GM19467 (cell line): ENCODE measurements around the gene FBLIM1.

Experiments
- ATAC-seq: cut with Tn5 transposase; IDR thresholded peaks from one replicate; pipeline ENCODE4 v1.9.1; 2021; ENCODE audit warnings: mild to moderate bottlenecking, moderate library complexity; ENCODE audit not compliant: unreplicated experiment

FBLIM1 gene

DNA sequence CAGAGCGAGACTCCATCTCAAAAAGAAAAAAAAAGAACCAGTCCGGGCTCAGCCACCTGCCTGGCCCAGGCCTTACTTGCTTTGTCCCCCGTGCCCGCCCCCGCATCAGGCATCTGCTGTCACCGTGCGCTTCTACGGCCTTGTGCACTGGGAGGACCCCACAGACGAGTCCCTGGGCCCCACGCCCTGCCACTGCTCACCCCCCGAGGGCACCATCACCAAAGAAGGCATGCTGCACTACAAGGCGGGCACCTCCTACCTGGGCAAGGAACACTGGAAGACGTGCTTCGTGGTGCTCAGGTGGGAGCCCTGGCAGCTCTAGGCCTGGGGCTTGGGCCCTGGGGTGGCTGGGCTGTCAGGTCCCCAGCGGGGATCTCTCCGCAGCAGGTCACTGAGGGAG, 28.2 kb upstream of the FBLIM1 start:
- ATAC-seq: no peak

DNA sequence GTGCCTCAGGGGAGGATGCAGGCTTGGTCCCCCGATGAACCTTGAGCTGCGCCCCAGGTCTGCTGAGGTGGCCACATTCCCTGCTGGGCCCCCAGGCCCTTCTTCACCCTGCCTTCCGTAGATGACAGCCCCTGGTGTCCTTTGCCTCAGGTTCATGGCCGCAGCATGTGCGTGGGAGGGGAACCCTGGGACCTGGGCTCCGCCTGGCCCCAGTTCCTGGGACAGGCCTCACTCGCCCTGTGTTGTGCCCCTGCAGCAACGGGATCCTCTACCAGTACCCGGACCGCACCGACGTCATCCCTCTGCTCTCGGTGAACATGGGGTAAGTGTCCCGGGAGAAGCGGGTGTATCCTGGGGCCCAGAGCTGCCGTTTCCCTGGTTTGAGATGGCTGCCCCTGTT, 27.7 kb upstream of the FBLIM1 start:
- no peak for ATAC-seq

DNA sequence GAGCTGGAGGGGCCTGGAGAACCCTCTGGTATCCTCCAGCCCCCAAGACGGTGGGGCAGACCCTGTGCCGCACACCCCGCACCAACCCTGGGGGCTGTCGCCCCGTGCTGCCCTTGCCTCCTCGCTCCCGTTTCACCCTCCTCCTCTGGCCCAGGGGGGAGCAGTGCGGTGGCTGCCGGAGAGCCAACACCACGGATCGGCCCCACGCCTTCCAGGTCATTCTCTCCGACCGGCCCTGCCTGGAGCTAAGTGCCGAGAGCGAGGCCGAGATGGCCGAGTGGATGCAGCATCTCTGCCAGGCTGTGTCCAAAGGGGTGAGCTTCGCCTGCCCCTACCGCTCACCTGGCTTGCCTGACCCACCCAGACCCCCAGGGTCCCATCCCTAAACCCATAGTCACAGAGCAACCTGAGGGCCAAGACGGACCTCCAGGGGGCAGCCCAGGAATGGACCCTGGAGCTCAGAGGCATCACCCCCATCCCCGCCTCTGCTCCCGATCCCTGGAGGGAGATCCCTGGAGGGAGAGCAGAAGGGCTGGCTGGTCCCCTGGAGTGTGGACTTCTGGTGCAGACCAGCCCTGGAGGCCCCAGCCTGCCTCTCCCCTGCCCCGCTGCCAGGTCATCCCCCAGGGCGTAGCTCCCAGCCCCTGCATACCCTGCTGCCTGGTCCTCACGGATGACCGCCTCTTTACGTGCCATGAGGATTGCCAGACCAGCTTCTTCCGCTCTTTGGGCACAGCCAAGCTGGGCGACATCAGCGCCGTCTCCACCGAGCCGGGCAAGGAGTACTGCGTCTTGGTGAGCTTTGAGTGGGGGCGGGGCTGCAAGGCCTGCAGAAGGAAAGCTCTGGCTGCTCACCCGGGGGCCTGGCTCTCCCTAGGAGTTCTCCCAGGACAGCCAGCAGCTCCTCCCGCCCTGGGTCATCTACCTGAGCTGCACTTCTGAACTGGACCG, 26.6 kb upstream of the FBLIM1 start:
- ATAC-seq: no peak

DNA sequence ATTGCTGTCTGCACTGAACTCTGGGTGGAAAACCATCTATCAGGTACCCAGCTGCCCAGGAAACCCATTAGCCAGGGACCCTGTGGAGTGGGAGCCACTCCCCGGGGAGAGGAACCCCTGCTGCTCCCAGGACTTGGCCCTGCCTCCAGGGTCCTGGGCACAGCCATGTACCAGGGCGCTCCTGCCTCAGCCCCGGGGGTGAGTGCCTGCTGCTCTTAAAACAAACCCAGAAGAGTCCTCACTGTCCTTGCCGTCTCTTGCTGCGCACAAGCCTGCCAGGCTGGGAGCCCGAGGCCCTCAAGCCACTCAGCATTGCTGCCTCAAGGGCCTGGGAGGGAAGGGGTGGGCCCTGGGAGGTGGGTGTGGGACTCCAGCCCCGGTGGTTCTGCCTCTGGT, 25.9 kb upstream of the FBLIM1 start:
- no peak for ATAC-seq

DNA sequence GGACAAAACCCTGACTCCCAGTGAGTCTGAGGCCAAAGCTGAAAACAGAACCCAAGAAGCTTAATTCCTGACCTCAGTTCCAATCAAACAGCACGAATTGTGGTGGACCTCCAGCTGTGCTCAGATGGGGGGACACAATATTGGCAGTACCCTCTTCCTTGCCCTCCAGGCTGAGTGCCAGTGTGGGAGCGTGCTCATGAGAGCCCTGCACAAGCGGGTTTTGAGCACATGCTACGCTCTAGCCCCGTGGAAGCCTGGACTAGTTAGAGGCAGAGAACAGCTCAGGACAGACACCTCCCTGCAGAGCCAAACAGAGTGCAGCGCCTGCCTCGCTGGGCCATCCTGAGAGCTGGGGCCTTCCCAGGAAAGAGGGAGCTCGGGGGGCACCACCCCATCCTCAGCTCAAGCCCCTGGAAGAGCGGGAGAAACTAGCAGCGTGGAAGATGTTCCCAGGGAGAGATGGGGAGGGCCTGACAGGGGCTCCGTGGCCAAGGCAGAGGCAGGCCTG, 25.3 kb upstream of the FBLIM1 start:
- no peak for ATAC-seq

DNA sequence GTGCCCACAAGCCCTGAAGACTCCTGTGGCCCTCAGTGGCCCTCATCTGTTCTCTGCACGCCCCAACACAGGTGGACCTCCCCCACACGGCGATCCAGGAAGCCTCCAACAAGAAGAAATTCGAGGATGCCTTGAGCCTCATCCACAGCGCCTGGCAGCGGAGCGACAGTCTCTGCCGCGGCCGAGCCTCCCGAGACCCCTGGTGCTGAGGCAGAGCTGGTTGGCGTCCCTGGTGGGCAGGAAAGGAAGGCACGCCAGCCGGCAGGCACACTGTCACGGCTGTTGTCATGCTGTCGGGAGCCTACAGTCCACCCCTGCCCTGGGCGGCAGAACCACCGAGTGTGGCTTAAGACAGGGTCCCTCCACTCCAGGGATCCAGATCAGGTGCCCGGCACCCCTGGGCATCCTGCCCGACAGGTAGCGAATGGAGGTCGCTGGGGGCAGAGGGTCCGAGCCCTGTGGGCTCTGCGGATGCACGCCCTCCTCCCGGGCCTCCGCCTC, 24.8 kb upstream of the FBLIM1 start:
- no peak for ATAC-seq

DNA sequence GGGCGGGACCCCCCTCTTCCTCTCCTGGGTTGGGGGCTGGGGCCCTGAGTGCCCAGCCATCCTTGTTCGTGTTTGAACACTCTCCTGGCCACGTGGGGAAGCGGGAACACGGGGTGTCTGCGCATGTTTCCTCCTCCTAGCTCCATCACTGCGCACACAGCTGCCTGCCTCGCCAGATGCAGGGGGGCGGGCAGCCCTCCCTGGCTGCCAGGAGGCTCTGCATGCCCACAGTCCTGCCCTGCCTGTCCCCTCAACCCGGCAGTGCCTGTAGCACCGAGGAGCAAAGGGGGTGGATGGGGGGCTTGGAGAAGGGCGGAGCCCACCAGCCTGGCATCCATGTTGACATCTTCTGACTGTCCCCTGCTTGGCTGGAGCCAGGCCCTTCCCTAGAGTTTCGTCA, 24.3 kb upstream of the FBLIM1 start:
- ATAC-seq: no peak

DNA sequence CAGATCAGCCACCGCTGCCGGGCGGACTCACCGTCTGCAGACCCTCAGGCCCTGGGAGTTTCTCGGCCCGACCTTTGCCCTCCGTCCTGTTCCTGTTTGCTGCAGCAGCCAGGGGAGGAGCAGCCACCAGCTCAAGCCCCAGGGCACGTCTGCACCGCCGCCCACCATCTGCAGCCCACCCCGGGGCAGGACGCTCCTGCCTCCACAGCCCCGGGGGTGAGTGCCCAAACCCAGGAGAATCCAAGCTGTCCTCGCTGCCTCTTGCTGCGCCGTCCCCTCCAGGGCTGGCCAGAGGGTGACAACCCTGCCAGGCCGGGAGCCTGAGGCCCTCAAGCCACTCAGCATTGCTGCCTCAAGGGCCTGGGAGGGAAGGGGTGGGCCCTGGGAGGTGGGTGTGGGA, 23.7 kb upstream of the FBLIM1 start:
- ATAC-seq: no peak

DNA sequence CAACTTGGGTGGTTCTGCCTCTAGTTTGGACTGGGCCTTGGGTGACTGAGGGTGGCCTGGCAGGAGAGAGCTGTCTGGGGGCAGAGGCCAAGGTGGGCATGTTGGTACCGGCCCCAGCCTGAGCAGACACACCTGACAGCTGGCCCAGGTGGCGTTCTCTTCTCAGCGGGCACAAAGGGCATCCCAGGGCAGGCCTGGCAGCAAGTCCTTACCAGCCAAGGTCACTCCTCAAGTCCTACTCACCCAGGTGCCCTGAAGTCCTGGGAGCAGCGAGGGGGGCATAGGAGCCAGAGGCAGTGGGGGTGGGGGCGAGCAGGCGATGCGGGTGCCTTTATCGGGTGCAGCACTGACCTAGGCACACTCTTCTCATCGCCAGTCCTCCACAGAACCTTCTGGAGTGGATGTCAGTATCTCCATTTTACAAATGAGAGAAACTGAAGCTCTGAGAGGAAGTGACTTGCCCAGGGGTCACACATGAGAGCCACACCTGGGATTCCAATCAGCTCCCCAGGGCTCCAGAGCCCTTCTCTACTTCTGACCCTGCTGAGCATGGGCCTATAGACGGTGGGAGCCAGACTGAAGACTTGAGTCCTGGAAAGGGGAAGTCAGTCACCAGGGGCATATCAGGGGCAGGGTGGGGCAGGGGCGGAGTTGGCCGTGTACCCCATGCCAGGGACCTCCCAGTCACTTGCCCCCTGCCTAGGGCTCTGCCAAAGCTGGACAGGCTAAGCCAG, 23.1 kb upstream of the FBLIM1 start:
- ATAC-seq: no peak

DNA sequence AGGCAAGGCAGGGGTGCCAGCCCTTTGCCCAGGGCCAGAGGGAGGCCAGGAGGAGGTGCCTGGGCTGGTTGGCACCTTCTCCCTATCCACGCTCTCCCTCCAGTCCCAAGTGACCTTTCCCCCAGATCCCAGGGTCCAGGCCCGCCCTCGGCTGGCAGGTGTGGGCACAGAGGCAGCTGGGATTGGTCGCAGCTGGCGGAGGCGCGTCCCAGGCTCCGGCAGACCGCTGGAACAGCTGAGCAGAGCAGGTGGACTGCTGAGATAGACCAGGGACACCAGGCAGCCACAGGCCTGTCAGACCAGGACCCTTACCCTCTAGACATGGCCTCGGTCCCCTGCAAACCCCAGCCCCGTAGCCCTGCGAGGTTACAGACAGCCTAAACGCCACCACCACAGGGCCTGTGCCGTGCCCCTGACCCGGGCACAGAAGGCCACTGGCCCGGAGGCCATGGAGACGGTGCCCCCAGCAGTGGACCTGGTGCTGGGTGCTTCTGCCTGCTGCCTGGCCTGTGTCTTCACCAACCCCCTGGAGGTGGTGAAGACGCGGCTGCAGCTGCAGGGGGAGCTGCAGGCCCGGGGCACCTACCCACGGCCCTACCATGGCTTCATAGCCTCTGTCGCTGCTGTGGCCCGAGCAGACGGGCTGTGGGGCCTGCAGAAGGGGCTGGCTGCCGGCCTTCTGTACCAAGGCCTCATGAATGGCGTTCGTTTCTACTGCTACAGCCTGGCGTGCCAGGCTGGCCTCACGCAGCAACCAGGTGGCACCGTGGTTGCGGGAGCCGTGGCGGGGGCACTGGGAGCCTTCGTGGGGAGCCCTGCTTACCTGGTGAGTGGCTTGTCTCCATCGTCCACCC, 22.3 kb upstream of the FBLIM1 start, which contains the start of gene SLC25A34:
SLC25A34 (plus strand) TSS at position 221 of the 854 bp plus-strand sequence; CDS start at position 449, 228 bp downstream.
- no peak for ATAC-seq

DNA sequence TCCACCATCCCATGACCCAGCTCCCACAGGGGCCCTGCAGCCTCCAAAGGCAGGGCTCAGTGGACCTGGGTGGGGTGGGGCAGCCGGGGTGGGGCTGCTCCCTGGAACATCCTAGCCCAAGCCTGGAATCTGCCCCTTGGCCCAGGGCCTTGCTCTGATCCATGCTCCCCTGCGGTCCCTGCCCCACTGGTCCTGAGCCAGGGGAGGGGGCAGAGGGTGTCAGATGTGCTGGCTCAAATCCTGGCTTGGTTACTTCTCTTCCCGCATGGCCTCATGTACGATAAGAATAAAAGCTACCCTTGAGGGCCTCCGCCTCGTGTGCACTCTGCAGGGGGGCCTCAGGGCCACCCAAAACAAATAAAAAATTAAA, 21.7 kb upstream of the FBLIM1 start:
- ATAC-seq: no peak

DNA sequence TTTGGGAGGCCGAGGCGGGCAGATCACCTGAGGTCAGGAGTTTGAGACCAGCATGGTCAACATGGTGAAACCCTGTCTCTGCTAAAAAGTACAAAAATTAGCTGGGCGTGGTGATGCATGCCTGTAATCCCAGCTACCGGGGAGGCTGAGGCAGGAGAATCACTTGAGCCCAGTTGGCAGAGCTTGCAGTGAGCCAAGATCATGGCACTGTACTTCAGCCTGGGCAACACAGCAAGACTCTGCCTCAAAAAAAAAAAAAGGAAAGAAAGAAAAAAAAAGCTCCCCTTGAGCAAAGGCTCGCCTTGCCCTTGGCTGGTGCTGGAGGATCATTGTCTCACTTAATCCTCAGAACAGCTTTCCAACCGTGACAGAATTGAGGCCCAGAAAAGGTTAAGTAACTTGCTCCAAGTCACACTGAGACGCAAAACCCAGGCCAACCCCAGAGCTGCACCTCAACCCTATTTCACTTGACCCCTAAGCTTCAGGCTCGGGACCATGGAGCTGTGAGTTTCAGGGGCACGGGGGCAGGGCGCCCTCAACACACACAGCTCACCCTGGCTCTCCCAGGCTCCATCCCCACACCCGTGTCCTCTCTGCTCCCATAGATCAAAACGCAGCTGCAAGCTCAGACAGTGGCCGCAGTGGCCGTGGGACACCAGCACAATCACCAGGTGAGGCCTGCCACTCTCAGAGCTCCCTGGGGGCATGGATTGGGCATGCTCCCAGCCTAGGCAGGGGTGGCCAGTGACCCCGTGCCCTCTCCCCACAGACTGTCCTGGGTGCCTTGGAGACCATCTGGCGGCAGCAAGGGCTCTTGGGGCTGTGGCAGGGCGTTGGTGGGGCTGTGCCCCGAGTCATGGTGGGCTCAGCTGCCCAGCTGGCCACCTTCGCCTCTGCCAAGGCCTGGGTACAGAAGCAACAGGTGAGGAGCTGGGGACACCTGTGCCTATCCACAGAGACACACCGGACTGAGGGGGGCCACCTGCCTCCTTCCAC, 21.0 kb upstream of the FBLIM1 start:
- no peak for ATAC-seq

DNA sequence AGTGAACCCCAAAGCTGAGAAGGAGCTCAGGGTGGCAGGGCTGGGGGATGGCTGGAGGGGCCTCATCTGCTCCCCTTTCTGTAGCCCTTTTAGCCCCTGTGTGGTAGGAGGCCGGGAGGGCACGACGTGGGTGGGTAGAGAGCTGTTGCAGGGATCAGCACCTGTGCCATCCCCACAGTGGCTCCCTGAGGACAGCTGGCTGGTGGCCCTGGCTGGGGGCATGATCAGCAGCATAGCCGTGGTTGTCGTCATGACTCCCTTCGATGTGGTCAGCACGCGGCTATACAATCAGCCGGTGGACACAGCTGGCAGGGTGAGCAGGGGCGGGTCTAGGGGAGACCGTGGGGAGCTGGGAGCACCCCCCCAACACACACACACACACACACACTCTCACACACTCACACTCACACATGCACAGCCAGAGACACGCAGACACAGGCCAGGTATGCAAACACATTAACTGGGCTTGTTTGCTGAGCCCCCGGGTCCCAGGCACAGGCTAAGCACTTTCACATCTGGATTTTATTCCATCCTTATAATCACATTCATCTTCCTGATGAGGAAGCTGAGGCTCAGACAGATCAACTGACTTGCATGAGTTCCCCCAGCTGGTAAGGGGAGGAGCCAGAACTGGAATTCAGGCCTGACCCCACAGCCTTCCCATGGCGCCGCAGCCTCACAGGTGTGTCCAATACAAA, 20.0 kb upstream of the FBLIM1 start:
- no peak for ATAC-seq

DNA sequence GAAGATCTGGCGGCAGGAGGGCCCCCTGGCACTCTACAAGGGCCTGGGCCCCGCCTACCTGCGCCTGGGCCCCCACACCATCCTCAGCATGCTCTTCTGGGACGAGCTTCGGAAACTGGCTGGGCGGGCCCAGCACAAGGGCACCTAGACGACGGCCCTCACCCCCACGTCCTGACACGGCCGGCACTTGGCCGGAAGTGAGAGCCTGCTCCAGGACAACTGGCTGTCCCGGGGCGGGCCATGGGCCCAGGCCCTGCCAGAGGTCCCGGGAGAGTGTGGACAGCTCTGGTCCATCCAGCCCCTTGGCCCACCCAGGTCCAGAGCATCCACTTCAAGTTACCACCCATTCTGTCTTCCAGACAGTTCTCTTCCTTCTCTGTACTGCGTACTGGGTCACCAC, 19.3 kb upstream of the FBLIM1 start:
- ATAC-seq: no peak

DNA sequence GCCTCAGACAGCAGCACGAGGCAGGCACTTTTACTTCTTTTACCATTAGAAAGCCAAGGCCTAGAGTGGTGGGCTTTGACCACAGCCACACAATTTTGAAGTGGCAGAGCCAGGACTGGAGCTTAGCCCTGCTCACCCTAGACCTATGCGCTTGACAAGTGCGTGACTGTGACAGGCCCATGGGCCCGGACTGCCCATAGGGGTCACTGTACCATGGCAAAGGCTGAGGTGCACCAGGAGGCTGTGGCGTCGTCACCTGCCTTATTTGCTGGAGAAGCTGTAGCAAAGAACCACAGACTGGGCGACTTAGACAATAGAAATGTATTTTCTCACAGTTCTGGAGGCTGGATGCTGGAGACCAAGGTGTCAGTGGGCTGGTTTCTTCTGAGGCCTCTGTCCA, 18.9 kb upstream of the FBLIM1 start:
- ATAC-seq: no peak

DNA sequence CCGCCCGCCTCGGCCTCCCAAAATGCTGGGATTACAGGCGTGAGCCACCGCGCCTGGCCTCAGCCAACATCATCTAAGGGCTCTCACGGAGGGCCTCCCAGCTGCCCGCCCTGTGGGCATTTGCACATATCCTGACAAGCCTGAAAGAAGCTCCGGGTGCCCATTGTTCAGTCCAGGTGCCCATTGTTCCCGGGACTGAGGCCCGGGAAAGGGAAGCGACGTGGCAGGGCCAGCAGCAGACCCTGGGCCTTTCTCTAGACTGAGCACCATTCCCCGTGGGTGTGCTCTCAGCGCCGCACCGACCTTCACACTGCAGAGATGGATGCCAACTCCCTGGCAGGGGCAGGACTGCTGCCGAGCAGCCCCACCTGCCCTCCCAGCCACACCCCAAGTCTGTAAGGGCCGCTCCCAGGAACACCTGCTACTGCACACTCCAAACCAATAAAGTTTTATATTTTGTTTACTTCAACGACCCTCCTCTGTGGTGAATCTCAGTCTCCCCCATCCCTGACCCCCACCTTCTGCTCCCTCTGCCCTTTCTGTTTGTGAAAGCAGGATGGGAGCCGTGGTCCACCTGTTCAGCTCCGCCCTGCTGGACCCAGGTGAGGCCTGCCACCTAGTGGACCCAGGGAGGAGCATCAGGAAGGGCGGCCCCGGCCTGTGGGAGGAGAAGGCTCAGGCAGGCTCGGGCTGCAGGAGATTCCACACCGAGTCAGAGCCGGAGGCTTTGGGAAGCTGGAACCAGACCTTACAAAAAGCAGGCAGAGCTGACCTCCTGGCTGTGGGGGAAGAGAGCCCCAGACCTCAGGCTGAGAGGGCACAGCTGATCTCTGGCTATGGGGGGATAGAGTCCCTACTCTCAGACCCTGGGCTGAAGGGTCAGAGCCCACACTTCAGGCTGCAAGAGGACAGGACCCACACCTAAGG, 17.4 kb upstream of the FBLIM1 start:
- ATAC-seq: no peak

DNA sequence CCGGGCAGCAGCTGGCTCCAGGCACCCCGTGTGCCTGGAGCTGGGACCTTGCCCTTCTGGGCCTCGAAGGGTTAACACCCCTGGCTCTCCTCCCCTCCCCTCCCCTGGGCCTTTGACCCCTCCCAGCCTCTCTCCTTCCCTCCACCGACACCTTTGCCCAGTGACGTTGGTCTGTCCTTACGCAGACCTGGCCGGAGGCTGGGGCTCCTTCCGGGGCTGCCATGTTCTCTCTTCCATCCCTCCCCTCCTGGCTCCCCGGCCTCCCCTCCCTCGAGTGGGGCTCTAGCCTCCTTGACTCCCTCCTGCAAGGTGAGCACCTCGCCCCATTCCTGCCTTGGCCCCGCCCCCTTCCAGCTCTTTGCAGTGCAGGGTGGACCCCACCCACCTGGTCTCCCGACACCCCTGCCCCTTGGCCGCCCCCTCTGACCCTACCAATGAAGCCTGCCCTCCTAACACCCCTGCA, 16.2 kb upstream of the FBLIM1 start, which contains the start of gene TMEM82:
TMEM82 (plus strand) TSS at position 161 of the 463 bp plus-strand sequence; CDS start at position 222, 61 bp downstream.
- no peak for ATAC-seq
